ENCODE measurements around the gene RIPOR2.

DNA sequence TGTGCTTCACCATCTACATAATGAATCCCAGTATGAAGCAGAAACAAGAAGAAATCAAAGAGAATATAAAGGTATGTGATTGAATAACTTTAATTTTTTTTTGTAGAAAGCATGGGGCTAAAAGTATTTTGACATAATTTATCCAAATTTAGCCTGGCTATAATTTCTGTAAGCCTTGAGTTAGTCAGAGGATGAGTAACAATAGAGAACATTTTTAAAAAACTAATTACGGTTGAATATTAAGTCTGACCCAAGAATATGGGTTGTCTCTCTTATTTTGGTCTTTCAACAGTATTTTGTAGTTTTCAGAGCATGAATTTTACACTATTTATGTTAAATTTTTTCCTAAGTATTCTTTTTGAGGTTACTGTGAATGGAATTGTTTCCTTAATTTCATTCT is 158.5 kb downstream of the RIPOR2 start:
- TF ChIP-seq CTCF (IDR thresholded peaks at IDR 0.05) (no peak), POLR2A (IDR thresholded peaks at IDR 0.05) (no peak)

Data from Peyer's patch (tissue), 4 donors.